GM12865 (cell line): ENCODE measurements around the gene STX8.

Experiments
- DNase-seq: peaks from one replicate; pipeline ENCODE4 v3.0.0; 2010; ENCODE audit warnings: low read depth
- H3K4me3 ChIP-seq: 2 replicates; pipeline ENCODE4 v1.5.1; 2011; ENCODE audit warnings: mild to moderate bottlenecking, low read depth, low read length, control low read depth
- CTCF ChIP-seq: IDR thresholded peaks from 2 replicates; pipeline ENCODE4 v1.5.1; 2011; ENCODE audit warnings: low read length, control low read depth, low read depth, inconsistent platforms; ENCODE audit not compliant: insufficient read depth; ENCODE audit errors: missing control alignments

STX8 gene

GRCh38 chr17:9331279-9332131, 244.1 kb downstream of the STX8 start:
- no peak for TF ChIP-seq CTCF
- DNase-seq: no peak
- H3K4me3 ChIP-seq: no peak overlapping the region

DNA sequence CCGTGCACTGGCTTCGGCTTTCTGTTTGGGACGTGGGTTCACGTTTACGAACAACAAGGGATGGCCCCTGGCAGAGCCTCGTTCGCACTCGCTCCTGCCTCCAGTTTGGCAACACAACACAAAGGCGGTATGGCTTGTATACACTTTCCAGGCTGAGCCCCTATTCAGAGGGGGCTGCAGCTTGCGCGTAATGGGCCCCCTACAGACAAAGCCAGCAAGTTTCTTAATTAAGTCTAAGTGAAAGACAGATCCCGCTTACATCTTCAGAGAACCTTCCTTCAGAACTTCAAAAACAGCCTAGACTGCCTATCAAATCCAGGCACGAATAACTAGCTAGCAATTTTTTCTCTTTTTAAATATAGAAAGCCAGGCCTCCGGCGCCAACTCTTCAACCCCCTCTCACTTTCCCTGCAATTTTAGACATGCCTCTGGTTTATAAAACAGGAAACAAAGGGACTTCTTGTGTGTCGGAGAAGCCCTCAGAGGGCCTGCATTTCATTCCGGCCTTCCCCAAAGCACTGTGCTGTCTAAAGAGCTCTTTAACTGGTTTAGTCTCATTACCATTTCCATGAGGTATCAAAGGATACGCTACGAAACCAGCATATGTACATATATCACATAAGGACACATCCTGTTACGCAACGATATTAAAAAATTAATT, 244.9 kb downstream of the STX8 start:
- TF ChIP-seq CTCF: no peak
- H3K4me3 ChIP-seq: no peak overlapping the region
- no peak for DNase-seq

GRCh38 chr17:9330141-9330540, 245.5 kb downstream of the STX8 start:
- TF ChIP-seq CTCF: no peak

DNA sequence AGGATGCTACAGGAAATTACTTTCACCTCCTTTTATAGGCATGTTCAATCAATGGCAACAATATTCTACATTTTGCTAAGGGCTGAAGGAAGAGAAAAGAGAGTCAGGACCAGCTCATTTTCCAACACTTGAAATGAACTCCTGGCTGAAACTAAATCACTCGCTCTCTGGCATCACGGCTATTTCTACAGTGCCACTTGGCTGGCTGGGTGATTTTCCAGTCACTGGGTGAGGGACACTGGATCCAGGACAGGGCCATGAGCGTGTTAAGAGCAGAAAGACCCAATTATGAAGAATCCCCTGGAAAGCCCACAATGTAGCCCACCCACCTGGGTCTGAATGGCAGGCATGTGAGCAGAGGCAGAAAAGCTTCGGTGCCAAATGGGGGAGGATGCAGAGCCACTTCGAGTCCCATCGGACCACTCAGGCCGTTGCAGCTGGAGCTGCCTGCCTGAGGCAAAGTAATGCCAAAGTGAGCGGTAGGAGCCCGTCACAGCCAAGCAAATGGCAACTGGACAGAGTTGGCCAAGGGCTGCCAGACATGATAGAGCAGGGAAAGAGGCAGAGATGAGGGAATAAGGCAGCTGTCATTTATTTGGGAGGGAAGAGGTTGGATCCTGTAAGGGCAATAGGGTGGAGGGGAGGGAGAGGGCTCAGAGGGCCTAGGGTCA, 246.2 kb downstream of the STX8 start:
- H3K4me3 ChIP-seq: no peak overlapping the region
- no peak for TF ChIP-seq CTCF
- DNase-seq: no peak

More at GRCh38 chr17:9330141-9330540, 245.5 kb downstream of the STX8 start:
- no peak for DNase-seq
- no peak overlapping the region for H3K4me3 ChIP-seq

GRCh38 chr17:9324864-9325263, 250.8 kb downstream of the STX8 start:
- H3K4me3 ChIP-seq: no peak overlapping the region
- no peak for DNase-seq
- no peak for TF ChIP-seq CTCF

DNA sequence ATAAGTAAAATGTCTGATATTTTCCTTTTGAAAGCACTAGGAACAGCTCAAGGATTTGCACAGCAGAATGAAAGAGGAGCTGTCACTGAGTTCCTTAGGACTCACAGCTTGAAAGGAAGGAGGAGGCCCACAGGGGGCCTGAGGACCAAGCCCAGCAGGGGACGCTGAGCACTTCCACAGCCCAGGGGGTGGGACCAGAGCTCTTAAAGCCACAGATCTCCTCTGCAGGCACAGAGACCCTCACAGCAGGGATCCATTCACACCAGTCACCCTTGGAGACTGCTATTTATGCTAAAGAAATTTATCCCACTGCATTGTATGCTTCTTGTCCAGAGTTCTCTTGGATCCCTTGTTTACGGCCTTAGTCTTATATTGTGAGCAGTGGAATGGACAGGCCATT, 253.3 kb downstream of the STX8 start:
- DNase-seq: no peak
- no peak for TF ChIP-seq CTCF
- H3K4me3 ChIP-seq: no peak overlapping the region
